Loucy (cell line): Measurements from ENCODE around the gene WIPI1.

Experiments used
- CTCF ChIP-seq: fragments of 200-600 bp; sonication (generic); conservative IDR thresholded peaks from 2 replicates; pipeline ENCODE4 v1.5.1; 2014; ENCODE audit warnings: mild to moderate bottlenecking, antibody characterized with exemption, low read length
- EZH2phosphoT487 ChIP-seq: fragments of 200-600 bp; IDR thresholded peaks from 2 replicates; pipeline ENCODE4 v1.6.1; 2018; ENCODE audit warnings: antibody characterized with exemption, mild to moderate bottlenecking, moderate library complexity, borderline replicate concordance

GRCh38 chr17:68468334-68468733 is 11.0 kb upstream of the WIPI1 start:
- TF ChIP-seq CTCF (no peak), EZH2phosphoT487 (no peak)
